Stimulated activated CD4-positive, alpha-beta T cell treated with anti-CD3 and anti-CD28 coated beads, Interleukin-12 subunit alpha, Interleukin-12 subunit beta, amount 100 ng/mL, for 4 hours (primary cell): ENCODE data around the gene OAF.
"Not testable (repeated sequence)": the region's sequence is repeated elsewhere in the genome, so short reads cannot be mapped to it uniquely, and the experiment has no call there.

Experiments used
- DNase-seq: peaks from one replicate; pipeline ENCODE4 v3.0.0-alpha.2; 2020

The OAF gene

GRCh38 chr11:120210626-120211521 lies at the start of gene OAF:
TSS of gene OAF (plus strand) at chr11:120211032. CDS start at chr11:120211280, 248 bp downstream.
- peak; percentile 35 for DNase-seq

- DNase-seq, result no peak
These were observed 43.2 kb upstream of the OAF start for GRCh38 chr11:120167659-120168058.

- DNase-seq, result no peak
These were observed 42.5 kb upstream of the OAF start for GRCh38 chr11:120168108-120168959.

- peak; percentile 48 for DNase-seq
These were observed 41.7 kb upstream of the OAF start for GRCh38 chr11:120168960-120169681.

GRCh38 chr11:120169981-120170698 lies 40.7 kb upstream of the OAF start:
- no peak for DNase-seq

GRCh38 chr11:120170741-120171261 lies 40.0 kb upstream of the OAF start:
- DNase-seq, result no peak

GRCh38 chr11:120172054-120172911 lies 38.5 kb upstream of the OAF start:
- DNase-seq, result peak; percentile 36

GRCh38 chr11:120173019-120173705 lies 37.7 kb upstream of the OAF start:
- no peak for DNase-seq

- DNase-seq, result no peak
These were observed 37.0 kb upstream of the OAF start for GRCh38 chr11:120173807-120174206.

- no peak for DNase-seq
These were observed 36.0 kb upstream of the OAF start for GRCh38 chr11:120174866-120175265.

- DNase-seq, result no peak
These were observed 32.2 kb upstream of the OAF start for GRCh38 chr11:120178561-120179056.

- DNase-seq, result no peak
These were observed 31.7 kb upstream of the OAF start for GRCh38 chr11:120179057-120179672.

- DNase-seq, result not testable (repeated sequence)
These were observed 30.8 kb upstream of the OAF start for GRCh38 chr11:120180063-120180462.

GRCh38 chr11:120180551-120181232 lies 30.1 kb upstream of the OAF start:
- no peak for DNase-seq

- no peak for DNase-seq
These were observed 29.4 kb upstream of the OAF start for GRCh38 chr11:120181376-120181975.

- no peak for DNase-seq
These were observed 28.5 kb upstream of the OAF start for GRCh38 chr11:120182372-120182771.

GRCh38 chr11:120182790-120183491 lies 27.9 kb upstream of the OAF start:
- no peak for DNase-seq

- no peak for DNase-seq
These were observed 27.1 kb upstream of the OAF start for GRCh38 chr11:120183701-120184141.
